Measurements from ENCODE around the gene ETS1.

The ETS1 gene

GRCh38 chr11:128604723-128605122 lies 17.4 kb upstream of the ETS1 start:
- H3K27ac ChIP-seq, result no peak overlapping the region
- ChIA-PET POLR2A (ENCODE audit: low non-redundant PET) (no interaction called here), CTCF (interaction anchor here (1.5 kb wide), 1 partner anchor 12 kb away, joined by 3 read pairs; no protein-coding TSS in a partner anchor)
- no peak for TF ChIP-seq CTCF (conservative IDR thresholded peaks at IDR 0.05; ENCODE audit: low read depth)
- DNase-seq (ENCODE audit: low spot score), result no peak

- CTCF ChIA-PET, result interaction anchor here (1.5 kb wide), 1 partner anchor 11 kb away, joined by 3 read pairs; no protein-coding TSS in a partner anchor
- no peak for TF ChIP-seq CTCF (conservative IDR thresholded peaks at IDR 0.05; ENCODE audit: low read depth)
- POLR2A ChIA-PET (ENCODE audit: low non-redundant PET), result no interaction called here
- no peak overlapping the region for H3K27ac ChIP-seq
- no peak for DNase-seq (ENCODE audit: low spot score)
Observed at GRCh38 chr11:128603752-128604414, 16.5 kb upstream of the ETS1 start.

- CTCF ChIA-PET, result no interaction called here
- H3K27ac ChIP-seq, result no peak overlapping the region
- POLR2A ChIA-PET (ENCODE audit: low non-redundant PET), result no interaction called here
- DNase-seq (ENCODE audit: low spot score), result no peak
- TF ChIP-seq CTCF (conservative IDR thresholded peaks at IDR 0.05; ENCODE audit: low read depth), result no peak
Observed at GRCh38 chr11:128603003-128603696, 15.8 kb upstream of the ETS1 start.

- DNase-seq (ENCODE audit: low spot score), result no peak
- no peak overlapping the region for H3K27ac ChIP-seq
- no peak for TF ChIP-seq CTCF (conservative IDR thresholded peaks at IDR 0.05; ENCODE audit: low read depth)
- CTCF ChIA-PET, result no interaction called here
- POLR2A ChIA-PET (ENCODE audit: low non-redundant PET), result no interaction called here
Observed at GRCh38 chr11:128599729-128600128, 12.4 kb upstream of the ETS1 start.

- CTCF ChIA-PET, result interaction anchor here (0.9 kb wide), 1 partner anchor 10 kb away, joined by 3 read pairs; no protein-coding TSS in a partner anchor
- TF ChIP-seq CTCF (conservative IDR thresholded peaks at IDR 0.05; ENCODE audit: low read depth), result no peak
- H3K27ac ChIP-seq, result no peak overlapping the region
- POLR2A ChIA-PET (ENCODE audit: low non-redundant PET), result no interaction called here
- no peak for DNase-seq (ENCODE audit: low spot score)
Observed at GRCh38 chr11:128598506-128599150, 11.3 kb upstream of the ETS1 start.

- ChIA-PET POLR2A (ENCODE audit: low non-redundant PET) (no interaction called here), CTCF (no interaction called here)
- no peak overlapping the region for H3K27ac ChIP-seq
- TF ChIP-seq CTCF (conservative IDR thresholded peaks at IDR 0.05; ENCODE audit: low read depth), result no peak
- no peak for DNase-seq (ENCODE audit: low spot score)
Observed at GRCh38 chr11:128598096-128598495, 10.7 kb upstream of the ETS1 start.
